Endodermal cell (in vitro differentiated cells): ENCODE results near the gene HSPB2. TPM values are rescaled to one million over a fixed set of nuclear protein-coding genes. Genes with fewer than 3 reads are reported as not detected.

Experiments used
- DNase-seq: peaks from one replicate; pipeline ENCODE4 v3.0.0-alpha.2; 2017
- H3K27ac ChIP-seq: 2 replicates; pipeline ENCODE4 v1.5.1; 2013; ENCODE audit warnings: mild to moderate bottlenecking, low read depth, low read length, moderate library complexity
- H3K27me3 ChIP-seq: 2 replicates; pipeline ENCODE4 v1.6.1; 2013; ENCODE audit warnings: mild to moderate bottlenecking, low read length, moderate library complexity; ENCODE audit not compliant: insufficient read depth, control insufficient read depth, poor library complexity, severe bottlenecking
- H3K36me3 ChIP-seq: 2 replicates; pipeline ENCODE4 v1.7.0; 2013; ENCODE audit warnings: mild to moderate bottlenecking, low read length, moderate library complexity; ENCODE audit not compliant: control insufficient read depth, insufficient read depth
- H3K4me1 ChIP-seq: one replicate; pipeline ENCODE4 v1.7.0; 2013; ENCODE audit warnings: low read length; ENCODE audit not compliant: control insufficient read depth, insufficient read depth
- H3K4me3 ChIP-seq: 2 replicates; pipeline ENCODE4 v1.5.1; 2013; ENCODE audit warnings: mild to moderate bottlenecking, low read length, moderate library complexity
- H3K9ac ChIP-seq: 2 replicates; pipeline ENCODE4 v1.6.1; 2013; ENCODE audit warnings: mild to moderate bottlenecking, low read length, moderate library complexity; ENCODE audit not compliant: poor library complexity, severe bottlenecking; ENCODE audit errors: extremely low read depth
- H3K9me3 ChIP-seq: 2 replicates; pipeline ENCODE4 v1.6.1; 2013; ENCODE audit warnings: mild to moderate bottlenecking, low read length, moderate library complexity; ENCODE audit not compliant: control insufficient read depth
- H3K27ac Mint-ChIP-seq: 2 replicates; pipeline ENCODE4 v1.8.0; 2020; ENCODE audit warnings: mixed read lengths
- H3K27me3 Mint-ChIP-seq: 2 replicates; pipeline ENCODE4 v1.8.0; 2021; ENCODE audit warnings: mild to moderate bottlenecking, mixed read lengths; ENCODE audit not compliant: insufficient read depth
- H3K36me3 Mint-ChIP-seq: 2 replicates; pipeline ENCODE4 v1.8.0; 2020; ENCODE audit warnings: low read depth, mixed read lengths
- H3K4me1 Mint-ChIP-seq: 2 replicates; pipeline ENCODE4 v1.8.0; 2020; ENCODE audit warnings: mixed read lengths
- H3K4me3 Mint-ChIP-seq: 2 replicates; pipeline ENCODE4 v1.8.0; 2020; ENCODE audit warnings: mild to moderate bottlenecking, moderate library complexity, mixed read lengths
- H3K9me3 Mint-ChIP-seq: 2 replicates; pipeline ENCODE4 v1.8.0; 2020; ENCODE audit warnings: mild to moderate bottlenecking, mixed read lengths
- WGBS, 2 experiments: methylation state at CpG; one replicate each; pipeline versions ENCODE4 v1.1.5 to v1.1.7; 2013; ENCODE audit warnings: missing lambda C conversion rate in 2 of 2, mixed read lengths in 1 of 2; ENCODE audit not compliant: insufficient coverage in 1 of 2, insufficient read length in 1 of 2; 5-methylcytosine and 5-hydroxymethylcytosine counted together
- total RNA-seq, 2 donors: library from RNA; stranded (reverse); fragmentation: NEBNext Ultra II Directional in 1 of 2; extraction: Animal tissue kit (Norgen Biotek cat#: 25700) in 1 of 2; gene quantifications; 2 replicates in 1 of 2; 3 replicates in 1 of 2; pipeline ENCODE4 v1.2.1, GENCODE V29; 2021
- TF ChIP-seq, protein P1 (sequence below): fragments of 200-600 bp; sonication (generic); conservative IDR thresholded peaks from 2 replicates; pipeline ENCODE4 v1.5.0; 2021; ENCODE audit warnings: antibody characterized with exemption, mild to moderate bottlenecking

Gene HSPB2
- total RNA-seq, 2 donors from 2014 or later, result 0.20 to 0.33 TPM

DNA sequence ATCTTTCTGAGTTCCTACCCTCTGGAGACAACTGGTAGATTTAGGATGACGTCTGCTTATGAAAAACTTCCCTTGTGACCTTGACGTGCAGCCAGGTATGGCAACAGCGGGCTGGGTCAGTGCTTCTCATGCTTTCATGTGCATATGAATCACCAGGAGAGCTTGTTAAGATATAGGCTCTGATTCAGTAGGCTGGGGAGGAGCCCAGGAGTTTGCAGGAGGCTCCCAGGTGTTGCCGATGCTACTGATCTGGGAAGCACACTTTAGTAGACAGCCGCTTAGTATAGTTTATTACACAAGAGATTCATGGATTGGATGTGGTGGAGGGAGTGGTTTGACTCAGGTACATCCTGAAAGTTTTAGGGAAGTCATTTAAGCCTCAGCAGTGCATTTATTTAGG, 48.4 kb downstream of the HSPB2 start:
- peak; percentile 82 for DNase-seq
- Histone ChIP-seq H3K4me1 (no peaks in the 10 kb centered on the region), H3K4me3 (no peak overlapping the region), H3K36me3 (no peaks in the 10 kb centered on the region), H3K27ac (no peak overlapping the region), H3K9me3 (no peaks in the 10 kb centered on the region), H3K9ac (no peak overlapping the region), H3K27me3 (no peaks in the 10 kb centered on the region)
- Mint-ChIP-seq H3K27me3 (no peaks in the 10 kb centered on the region), H3K36me3 (peaks cover 14% of the 10 kb centered on the region), H3K9me3 (peaks cover 4% of the 10 kb centered on the region), H3K4me3 (no peak overlapping the region), H3K4me1 (peaks cover 6% of the 10 kb centered on the region), H3K27ac (no peak overlapping the region)
- 49 to 59% methylated on average over 5 of the region's 5 CpGs for WGBS, 2 experiments
- TF ChIP-seq, protein P1, sequence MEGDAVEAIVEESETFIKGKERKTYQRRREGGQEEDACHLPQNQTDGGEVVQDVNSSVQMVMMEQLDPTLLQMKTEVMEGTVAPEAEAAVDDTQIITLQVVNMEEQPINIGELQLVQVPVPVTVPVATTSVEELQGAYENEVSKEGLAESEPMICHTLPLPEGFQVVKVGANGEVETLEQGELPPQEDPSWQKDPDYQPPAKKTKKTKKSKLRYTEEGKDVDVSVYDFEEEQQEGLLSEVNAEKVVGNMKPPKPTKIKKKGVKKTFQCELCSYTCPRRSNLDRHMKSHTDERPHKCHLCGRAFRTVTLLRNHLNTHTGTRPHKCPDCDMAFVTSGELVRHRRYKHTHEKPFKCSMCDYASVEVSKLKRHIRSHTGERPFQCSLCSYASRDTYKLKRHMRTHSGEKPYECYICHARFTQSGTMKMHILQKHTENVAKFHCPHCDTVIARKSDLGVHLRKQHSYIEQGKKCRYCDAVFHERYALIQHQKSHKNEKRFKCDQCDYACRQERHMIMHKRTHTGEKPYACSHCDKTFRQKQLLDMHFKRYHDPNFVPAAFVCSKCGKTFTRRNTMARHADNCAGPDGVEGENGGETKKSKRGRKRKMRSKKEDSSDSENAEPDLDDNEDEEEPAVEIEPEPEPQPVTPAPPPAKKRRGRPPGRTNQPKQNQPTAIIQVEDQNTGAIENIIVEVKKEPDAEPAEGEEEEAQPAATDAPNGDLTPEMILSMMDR, result no peak

DNA sequence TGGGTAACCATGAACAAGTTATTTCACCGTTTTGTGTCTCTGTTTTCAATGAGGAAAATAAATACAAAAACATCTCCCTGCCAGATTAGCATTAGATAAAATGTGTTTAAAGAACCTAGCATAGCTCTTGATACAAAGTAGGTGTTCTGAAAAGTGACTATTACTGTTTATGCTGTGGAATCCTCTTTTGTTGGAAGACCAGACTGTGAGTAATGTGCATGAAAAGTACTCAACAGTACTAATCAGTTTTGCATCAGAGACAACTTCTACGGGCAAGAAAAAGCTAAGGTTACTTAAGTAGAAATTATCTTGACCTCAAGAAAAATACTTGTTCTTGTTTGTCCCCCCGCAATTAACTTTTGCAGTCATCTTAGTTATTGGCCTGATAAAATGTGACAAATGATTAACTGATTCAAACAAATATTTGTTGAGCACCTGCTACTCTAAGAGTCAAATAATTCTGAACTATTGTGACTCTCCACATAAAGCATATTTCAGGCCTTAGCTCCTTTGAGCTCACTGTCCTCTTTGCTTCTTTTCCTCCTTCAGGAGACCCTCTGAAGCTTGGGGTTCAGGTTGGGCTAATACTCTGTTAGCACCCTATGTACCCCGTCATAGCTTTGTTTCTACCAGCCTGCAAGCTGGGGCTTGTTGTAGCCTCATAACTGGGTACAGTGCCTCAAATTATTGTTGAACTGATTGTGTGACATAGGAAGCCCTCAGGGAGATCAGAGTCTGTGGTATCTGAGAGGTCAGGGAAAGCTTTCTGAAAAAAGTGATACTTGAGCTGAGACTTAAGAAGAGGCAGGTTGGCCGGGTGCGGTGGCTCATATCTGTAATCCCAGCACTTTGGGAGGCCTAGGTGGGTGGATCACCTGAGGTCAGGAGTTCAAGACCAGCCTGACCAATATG, 49.1 kb downstream of the HSPB2 start:
- Histone ChIP-seq H3K9ac (no peak overlapping the region), H3K4me1 (no peaks in the 10 kb centered on the region), H3K4me3 (no peak overlapping the region), H3K27me3 (no peaks in the 10 kb centered on the region), H3K36me3 (no peaks in the 10 kb centered on the region), H3K9me3 (no peaks in the 10 kb centered on the region), H3K27ac (no peak overlapping the region)
- H3K27me3 Mint-ChIP-seq, result no peaks in the 10 kb centered on the region
- whole genome bisulfite sequencing, 2 experiments, result 81 to 90% methylated on average over 5 to 6 of the region's 6 CpGs
- no peak for DNase-seq
- H3K4me3 Mint-ChIP-seq, result no peak overlapping the region
- no peak overlapping the region for H3K27ac Mint-ChIP-seq
- TF ChIP-seq, protein P1, result no peak
- H3K36me3 Mint-ChIP-seq, result peaks cover 15% of the 10 kb centered on the region
- H3K4me1 Mint-ChIP-seq, result peaks cover 6% of the 10 kb centered on the region
- H3K9me3 Mint-ChIP-seq, result peaks cover 4% of the 10 kb centered on the region

Other genes starting within 250 kb of the HSPB2 start
- 10 to 100 TPM; 70.0 to 89.7 TPM for gene PPP2R1B, start 146.3 kb upstream of the HSPB2 start, total RNA-seq
- gene ALG9, start 41.2 kb upstream of the HSPB2 start, total RNA-seq, result 10 to 100 TPM; 25.3 to 26.6 TPM
- 1 to 10 TPM; 1.7 to 2.7 TPM for gene FDXACB1, start 33.6 kb upstream of the HSPB2 start, total RNA-seq
- gene CFAP68, start 33.2 kb upstream of the HSPB2 start, total RNA-seq, result 10 to 100 TPM; 11.6 to 12.7 TPM
- gene CRYAB, start 964 bp upstream of the HSPB2 start, total RNA-seq, result 1 to 10 TPM in 1 of 2 donors, under 1 TPM in 1; 0.84 to 4.4 TPM
- gene C11orf52, start 6.2 kb downstream of the HSPB2 start, total RNA-seq, result 1 to 10 TPM; 2.6 to 3.8 TPM
- gene DIXDC1, start 24.6 kb downstream of the HSPB2 start, total RNA-seq, result 10 to 100 TPM; 12.0 to 14.5 TPM
- gene DLAT, start 112.7 kb downstream of the HSPB2 start, total RNA-seq, result 10 to 100 TPM; 46.1 to 53.2 TPM
- gene PIH1D2, start 161.3 kb downstream of the HSPB2 start, total RNA-seq, result 1 to 10 TPM; 1.5 to 1.9 TPM
- 10 to 100 TPM; 22.9 to 24.7 TPM for gene NKAPD1, start 161.6 kb downstream of the HSPB2 start, total RNA-seq
- gene TIMM8B, start 174.0 kb downstream of the HSPB2 start, total RNA-seq, result 10 to 100 TPM; 65.1 to 71.3 TPM
- 10 to 100 TPM; 57.6 to 64.8 TPM for gene SDHD, start 174.1 kb downstream of the HSPB2 start, total RNA-seq